GM19324 (cell line): ENCODE data around the gene CIITA.
"Not testable (repeated sequence)": the region's sequence is repeated elsewhere in the genome, so short reads cannot be mapped to it uniquely, and the experiment has no call there.

ENCODE experiments used
- ATAC-seq: cut with Tn5 transposase; IDR thresholded peaks from one replicate; pipeline ENCODE4 v1.9.1; 2021; ENCODE audit warnings: mild to moderate bottlenecking, moderate library complexity; ENCODE audit not compliant: unreplicated experiment, low FRiP score

Gene CIITA, protein sequence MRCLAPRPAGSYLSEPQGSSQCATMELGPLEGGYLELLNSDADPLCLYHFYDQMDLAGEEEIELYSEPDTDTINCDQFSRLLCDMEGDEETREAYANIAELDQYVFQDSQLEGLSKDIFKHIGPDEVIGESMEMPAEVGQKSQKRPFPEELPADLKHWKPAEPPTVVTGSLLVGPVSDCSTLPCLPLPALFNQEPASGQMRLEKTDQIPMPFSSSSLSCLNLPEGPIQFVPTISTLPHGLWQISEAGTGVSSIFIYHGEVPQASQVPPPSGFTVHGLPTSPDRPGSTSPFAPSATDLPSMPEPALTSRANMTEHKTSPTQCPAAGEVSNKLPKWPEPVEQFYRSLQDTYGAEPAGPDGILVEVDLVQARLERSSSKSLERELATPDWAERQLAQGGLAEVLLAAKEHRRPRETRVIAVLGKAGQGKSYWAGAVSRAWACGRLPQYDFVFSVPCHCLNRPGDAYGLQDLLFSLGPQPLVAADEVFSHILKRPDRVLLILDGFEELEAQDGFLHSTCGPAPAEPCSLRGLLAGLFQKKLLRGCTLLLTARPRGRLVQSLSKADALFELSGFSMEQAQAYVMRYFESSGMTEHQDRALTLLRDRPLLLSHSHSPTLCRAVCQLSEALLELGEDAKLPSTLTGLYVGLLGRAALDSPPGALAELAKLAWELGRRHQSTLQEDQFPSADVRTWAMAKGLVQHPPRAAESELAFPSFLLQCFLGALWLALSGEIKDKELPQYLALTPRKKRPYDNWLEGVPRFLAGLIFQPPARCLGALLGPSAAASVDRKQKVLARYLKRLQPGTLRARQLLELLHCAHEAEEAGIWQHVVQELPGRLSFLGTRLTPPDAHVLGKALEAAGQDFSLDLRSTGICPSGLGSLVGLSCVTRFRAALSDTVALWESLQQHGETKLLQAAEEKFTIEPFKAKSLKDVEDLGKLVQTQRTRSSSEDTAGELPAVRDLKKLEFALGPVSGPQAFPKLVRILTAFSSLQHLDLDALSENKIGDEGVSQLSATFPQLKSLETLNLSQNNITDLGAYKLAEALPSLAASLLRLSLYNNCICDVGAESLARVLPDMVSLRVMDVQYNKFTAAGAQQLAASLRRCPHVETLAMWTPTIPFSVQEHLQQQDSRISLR

GRCh38 chr16:10876799-10877341 is at the start of gene CIITA:
Gene CIITA (plus strand): TSS chr16:10877202. CDS start chr16:10877331, 129 bp downstream.
- ATAC-seq, result peak; percentile 61

DNA sequence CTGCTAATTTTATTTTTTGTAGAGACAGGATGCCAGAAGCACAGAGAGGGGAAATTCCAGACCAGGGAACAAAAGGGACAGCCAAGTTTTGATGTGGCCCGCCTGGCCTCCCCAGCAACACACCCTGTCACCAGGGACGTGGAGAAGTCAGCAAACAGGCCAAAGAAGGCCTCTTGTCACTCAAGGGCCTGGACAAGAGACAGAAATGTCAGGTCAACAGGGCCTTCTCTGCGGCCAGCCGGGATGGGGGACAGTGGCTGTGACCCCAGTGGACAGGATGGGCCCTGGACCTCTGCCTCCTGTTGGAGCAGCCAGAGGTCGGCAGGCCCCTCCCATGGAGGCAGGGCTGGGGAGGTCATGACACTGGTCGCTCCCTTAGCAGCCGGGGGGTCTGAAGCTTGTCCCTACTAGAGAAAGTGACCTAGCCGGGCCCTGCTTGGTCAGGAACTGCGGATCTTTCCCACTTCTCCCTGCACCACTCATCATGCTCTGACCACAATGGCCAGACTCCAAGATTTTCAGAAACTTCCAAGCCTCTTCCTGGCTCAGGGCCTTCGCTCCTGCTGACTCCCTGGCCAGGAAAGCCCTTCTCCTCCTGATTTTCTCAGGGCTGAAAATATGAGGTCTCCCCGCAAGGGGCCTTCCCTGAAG is 49.2 kb upstream of the CIITA start:
- no peak for ATAC-seq

DNA sequence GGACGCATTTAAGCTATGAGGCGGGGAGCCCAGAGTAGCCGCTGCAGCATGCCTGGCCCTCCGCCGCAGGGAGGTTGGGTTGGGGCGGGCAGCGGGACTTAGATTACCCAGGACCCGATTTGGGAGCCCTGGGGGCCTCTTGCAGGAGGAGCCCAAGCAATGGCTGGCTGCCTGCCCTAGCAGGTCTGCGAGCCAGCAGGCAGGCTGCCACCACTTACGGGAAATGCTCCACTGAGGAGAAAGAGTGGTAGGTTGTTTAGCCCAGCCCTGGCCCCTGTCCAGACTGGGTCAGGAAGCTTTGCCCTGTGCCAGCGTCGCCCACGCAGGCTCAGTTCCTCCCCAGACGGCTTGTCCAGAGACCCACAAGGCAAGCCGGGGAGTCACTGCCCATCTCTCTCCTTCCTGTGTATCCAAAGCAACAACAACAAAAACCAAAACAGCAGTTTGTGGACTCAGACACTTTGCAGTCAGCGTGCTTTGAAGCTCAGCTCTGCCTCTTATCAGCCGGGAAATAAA is 48.1 kb upstream of the CIITA start:
- ATAC-seq, result no peak

- not testable (repeated sequence) for ATAC-seq
These were observed 47.5 kb upstream of the CIITA start for GRCh38 chr16:10829390-10830098.

- not testable (repeated sequence) for ATAC-seq
These were observed 46.8 kb upstream of the CIITA start for GRCh38 chr16:10830240-10830639.

GRCh38 chr16:10831894-10832886 is 44.8 kb upstream of the CIITA start:
- no peak for ATAC-seq

GRCh38 chr16:10833271-10833670 is 43.7 kb upstream of the CIITA start:
- no peak for ATAC-seq

DNA sequence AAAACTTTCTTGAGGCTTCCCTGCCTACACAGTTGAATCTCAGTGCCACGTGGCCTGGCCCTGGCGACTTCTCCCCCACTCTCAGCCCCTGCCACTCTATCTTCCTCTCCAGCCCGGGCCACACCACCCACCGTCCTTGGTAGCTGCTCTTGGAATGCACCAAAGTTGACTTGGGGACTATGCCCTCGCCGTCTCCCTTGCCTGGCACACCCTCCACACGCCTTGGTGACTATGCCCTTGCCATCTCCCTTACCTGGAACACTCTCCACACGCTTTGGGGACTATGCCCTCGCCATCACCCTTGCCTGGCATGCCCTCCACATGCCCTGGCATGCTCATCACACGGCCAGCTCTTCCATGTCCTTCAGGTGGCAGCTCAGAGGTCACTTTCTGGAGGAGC is 42.9 kb upstream of the CIITA start:
- no peak for ATAC-seq

GRCh38 chr16:10834766-10835165 is 42.2 kb upstream of the CIITA start:
- ATAC-seq, result no peak

- no peak for ATAC-seq
These were observed 41.6 kb upstream of the CIITA start for GRCh38 chr16:10835281-10835931.

DNA sequence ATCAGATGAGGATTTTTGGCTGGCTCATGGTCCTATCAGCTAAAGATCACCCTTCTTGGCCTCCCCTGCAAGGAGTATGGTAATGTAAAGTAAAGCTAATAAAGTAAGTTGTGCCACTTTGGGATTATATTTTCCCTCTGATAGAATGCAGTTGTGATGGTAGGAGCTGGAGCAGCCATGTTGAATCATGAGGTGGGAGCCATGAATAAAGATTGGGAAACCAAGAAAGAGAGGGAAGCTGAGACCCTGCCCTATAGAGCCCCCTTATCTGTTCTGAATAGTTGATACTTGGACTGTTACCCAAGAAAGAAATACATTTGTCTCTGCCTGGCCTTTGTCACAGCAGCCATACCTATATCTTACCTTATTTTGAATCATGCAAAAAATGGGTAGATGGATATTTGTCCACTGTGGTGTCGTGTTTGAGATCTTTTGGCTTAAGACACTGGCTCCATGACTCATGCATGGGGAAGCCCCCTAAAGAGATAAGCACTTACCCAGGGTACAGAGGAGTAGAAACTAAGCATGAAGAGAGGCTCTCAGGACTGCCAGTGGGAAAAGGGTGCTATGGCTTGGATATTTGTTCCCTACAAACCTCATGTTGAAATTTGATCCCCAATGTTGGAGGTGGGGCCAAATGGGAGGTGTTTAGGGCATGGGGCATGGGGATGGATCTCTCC is 40.7 kb upstream of the CIITA start:
- ATAC-seq, result no peak

- no peak for ATAC-seq
These were observed 38.3 kb upstream of the CIITA start for GRCh38 chr16:10838621-10839278.

GRCh38 chr16:10839279-10839666 is 37.7 kb upstream of the CIITA start:
- ATAC-seq, result no peak

GRCh38 chr16:10840703-10841102 is 36.3 kb upstream of the CIITA start:
- no peak for ATAC-seq

DNA sequence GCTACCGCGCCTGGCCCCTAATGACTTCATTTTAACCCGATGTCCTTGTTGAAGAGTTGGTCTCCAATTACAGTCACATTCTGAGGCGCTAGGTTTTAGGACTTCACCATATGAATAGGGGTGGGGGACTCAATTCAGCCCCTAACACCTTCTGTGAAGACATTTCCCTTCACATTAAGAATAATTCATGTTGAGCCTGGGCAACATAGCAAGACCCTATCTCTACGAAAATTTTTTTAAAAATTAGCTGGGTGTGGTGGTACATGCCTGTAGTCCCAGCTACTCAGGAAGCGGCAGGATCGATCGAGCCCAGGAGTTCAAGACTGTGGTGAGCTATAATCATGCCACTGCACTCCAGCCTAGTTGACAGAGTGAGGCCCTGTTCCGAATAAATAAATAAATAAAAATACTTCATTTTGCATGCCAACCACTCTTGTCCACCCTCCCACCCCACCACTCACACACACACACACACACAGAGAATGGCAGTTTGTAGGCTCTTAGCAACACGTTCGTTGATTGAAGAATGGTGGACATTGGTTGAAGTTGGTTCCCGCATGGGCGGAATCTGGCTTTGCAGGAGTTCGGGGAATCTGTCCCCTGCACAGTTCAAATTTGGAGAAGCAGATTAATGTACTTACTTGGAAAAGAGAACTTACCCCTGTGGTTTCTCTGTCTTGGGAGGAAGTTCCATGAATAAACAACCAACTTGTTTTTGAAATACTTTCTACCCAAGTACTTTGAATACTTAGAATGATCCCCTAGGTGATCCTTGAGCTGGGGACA is 30.6 kb upstream of the CIITA start:
- ATAC-seq, result no peak

GRCh38 chr16:10847176-10847575 is 29.8 kb upstream of the CIITA start:
- ATAC-seq, result no peak
